ENCODE results near the gene TESK1. TPM values are rescaled to one million over a fixed set of nuclear protein-coding genes. Genes with fewer than 3 reads are reported as not detected.

The TESK1 gene
- total and polyA plus RNA-seq, 2 donors (not counting 1 experiment from before 2014, with no cell fraction given) = 43.8 to 94.1 TPM

DNA sequence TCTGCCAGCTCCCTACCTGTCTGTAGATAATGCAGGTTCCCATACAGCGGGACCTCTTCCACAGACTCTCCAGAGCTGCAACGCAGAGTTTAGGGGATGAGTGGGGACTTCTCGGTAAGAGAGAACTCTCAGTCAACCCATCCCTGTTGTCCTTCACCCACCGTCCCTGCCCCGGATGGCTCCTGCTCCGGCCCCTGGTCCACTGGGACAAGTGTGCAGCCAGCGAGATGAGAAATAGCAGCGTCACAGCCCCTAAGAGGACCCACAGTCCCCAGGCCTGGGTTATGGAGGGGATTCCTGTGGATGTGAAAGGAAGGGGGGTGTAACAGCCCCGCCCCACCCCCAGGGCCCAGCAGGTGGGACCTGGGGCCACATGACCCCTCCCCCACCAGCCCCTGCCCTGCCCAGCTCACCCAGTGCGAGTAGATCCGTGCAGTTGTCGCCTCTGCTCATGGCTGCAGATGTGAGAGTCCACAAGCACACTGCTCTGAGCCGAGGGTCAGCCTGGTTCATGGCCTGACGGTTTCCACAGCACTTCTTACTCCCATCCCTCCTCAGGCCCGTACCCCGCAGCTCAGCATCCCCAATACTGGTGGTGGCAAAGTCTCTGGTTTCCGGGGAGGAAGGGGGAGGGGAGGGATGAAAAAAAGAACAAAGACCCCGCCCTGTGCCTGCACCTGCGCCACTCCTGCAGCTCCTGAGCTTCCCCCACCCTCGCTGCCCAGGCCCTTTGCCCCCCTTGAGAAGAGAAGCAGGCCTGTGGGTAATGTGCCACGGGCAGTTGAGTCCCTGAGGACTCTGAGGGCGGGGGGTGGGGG, 45.5 kb downstream of the TESK1 start, which contains the start of gene SIT1:
Gene SIT1 (minus strand): TSS at position 591 of the 818 bp plus-strand sequence. CDS start 78 bp downstream, at position 513.
- peak within 1 kb of the TSS; percentile 97 for H3K4me3 Mint-ChIP-seq
- no peaks in the 10 kb centered on the region for H3K27me3 ChIP-seq (replicated peaks in 1 of 4; ENCODE audit: control extremely low read depth in 1 of 4, control insufficient read depth in 3 of 4, insufficient read depth in 4 of 4, low read length in 3 of 4)
- H3K4me2 ChIP-seq (replicated peaks; ENCODE audit: low read depth, low read length, poor library complexity, severe bottlenecking) = peak within 1 kb of the TSS; percentile 93
- H3K79me2 ChIP-seq (ENCODE audit: control insufficient read depth, insufficient read depth, low read length) = peaks cover 19% of the 10 kb centered on the region
- intact Hi-C loops (cut with micrococcal nuclease) = no loop called here
- H3K9ac ChIP-seq (ENCODE audit: low read length) = peak within 1 kb of the TSS; percentile 70
- H3K9me3 ChIP-seq (ENCODE audit: control extremely low read depth in 1 of 3, control insufficient read depth in 2 of 3, insufficient read depth in 1 of 3, low read length in 2 of 3) = no peaks in the 10 kb centered on the region
- H3K9me3 Mint-ChIP-seq (ENCODE audit: insufficient read depth) = no peaks in the 10 kb centered on the region
- peaks cover 66% of the 10 kb centered on the region for H3K4me1 Mint-ChIP-seq
- H3K27ac Mint-ChIP-seq = peak within 1 kb of the TSS; percentile 97
- no peaks in the 10 kb centered on the region for H4K20me1 ChIP-seq (ENCODE audit: control insufficient read depth, insufficient read depth, low read length, poor library complexity, severe bottlenecking)
- peak within 1 kb of the TSS; percentile 38 to 75 (median 65) for H3K4me3 ChIP-seq (ENCODE audit: control extremely low read depth in 1 of 5, extremely low read depth in 1 of 5, insufficient read depth in 1 of 5, low read depth in 2 of 5, low read length in 4 of 5)
- peak within 1 kb of the TSS; percentile 68 for H2AFZ ChIP-seq (ENCODE audit: insufficient read depth, low read depth, low read length, poor library complexity, severe bottlenecking)
- WGBS (ENCODE audit: insufficient coverage) = 14% methylated on average over 5 of the region's 22 CpGs
- peaks cover 46 to 61% of the 10 kb centered on the region in 2 donors for H3K4me1 ChIP-seq (ENCODE audit: control insufficient read depth in 2 of 2, insufficient read depth in 2 of 2, low read length in 2 of 2)
- ATAC-seq (ENCODE audit: low read depth) (peak; percentile 4), DNase-seq (peak; percentile 57)
- peak within 1 kb of the TSS; percentile 67 to 95 for H3K27ac ChIP-seq (ENCODE audit: low read length in 2 of 2)
- TF ChIP-seq, protein P1, sequence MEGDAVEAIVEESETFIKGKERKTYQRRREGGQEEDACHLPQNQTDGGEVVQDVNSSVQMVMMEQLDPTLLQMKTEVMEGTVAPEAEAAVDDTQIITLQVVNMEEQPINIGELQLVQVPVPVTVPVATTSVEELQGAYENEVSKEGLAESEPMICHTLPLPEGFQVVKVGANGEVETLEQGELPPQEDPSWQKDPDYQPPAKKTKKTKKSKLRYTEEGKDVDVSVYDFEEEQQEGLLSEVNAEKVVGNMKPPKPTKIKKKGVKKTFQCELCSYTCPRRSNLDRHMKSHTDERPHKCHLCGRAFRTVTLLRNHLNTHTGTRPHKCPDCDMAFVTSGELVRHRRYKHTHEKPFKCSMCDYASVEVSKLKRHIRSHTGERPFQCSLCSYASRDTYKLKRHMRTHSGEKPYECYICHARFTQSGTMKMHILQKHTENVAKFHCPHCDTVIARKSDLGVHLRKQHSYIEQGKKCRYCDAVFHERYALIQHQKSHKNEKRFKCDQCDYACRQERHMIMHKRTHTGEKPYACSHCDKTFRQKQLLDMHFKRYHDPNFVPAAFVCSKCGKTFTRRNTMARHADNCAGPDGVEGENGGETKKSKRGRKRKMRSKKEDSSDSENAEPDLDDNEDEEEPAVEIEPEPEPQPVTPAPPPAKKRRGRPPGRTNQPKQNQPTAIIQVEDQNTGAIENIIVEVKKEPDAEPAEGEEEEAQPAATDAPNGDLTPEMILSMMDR (IDR thresholded peaks at IDR 0.05) = no peak
- TF ChIP-seq EZH2 (IDR thresholded peaks at IDR 0.05; ENCODE audit: borderline replicate concordance, insufficient read depth, low read depth, low read length, poor library complexity, severe bottlenecking) = no peak
- CTCF ChIA-PET = interaction anchor here (0.8 to 15.0 kb wide), 8 partner anchors 10 to 81 kb away, joined by 3 to 357 read pairs (median 11); partner anchors contain the start of genes ARHGEF39, CCDC107, CD72 and CREB3
- H3K27me3 Mint-ChIP-seq = no peaks in the 10 kb centered on the region
- POLR2A ChIA-PET = interaction anchor here (0.7 to 9.7 kb wide), 4 partner anchors 7 to 537 kb away, joined by 3 to 114 read pairs (median 38); partner anchors contain the start of genes CCDC107, CD72 and RMRP
- H3K36me3 ChIP-seq (replicated peaks in 1 of 2; ENCODE audit: control extremely low read depth in 1 of 2, control insufficient read depth in 1 of 2, extremely low read depth in 1 of 2, insufficient read depth in 2 of 2, low read length in 1 of 2) = peaks cover 0 to 5% of the 10 kb centered on the region in 2 experiments

Data from B cell (primary cell).